ENCODE data around the gene TRPM6.
"Not testable (repeated sequence)": the region's sequence is repeated elsewhere in the genome, so short reads cannot be mapped to it uniquely, and the experiment has no call there.

Gene TRPM6

GRCh38 chr9:74858751-74859414 lies 28.8 kb downstream of the TRPM6 start:
- no peak for DNase-seq

DNA sequence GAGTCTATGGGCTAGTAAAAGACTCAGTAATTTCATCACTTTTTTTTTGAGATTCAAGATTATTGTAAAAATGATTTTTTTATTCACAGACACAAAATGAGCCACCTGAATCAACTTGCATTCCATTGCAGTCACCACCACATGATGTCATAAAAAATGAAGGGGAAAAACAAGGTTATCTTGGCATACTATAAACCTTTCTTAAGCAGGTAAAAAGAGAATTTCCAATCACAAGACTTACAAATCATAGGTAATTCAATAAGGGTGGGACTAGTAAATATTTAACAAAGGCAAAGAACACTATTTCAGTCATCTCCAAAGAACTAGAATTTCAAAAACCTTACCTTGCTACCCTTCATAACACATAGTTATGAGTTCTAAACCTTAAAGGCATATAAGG lies 30.7 kb downstream of the TRPM6 start:
- no peak for DNase-seq

DNA sequence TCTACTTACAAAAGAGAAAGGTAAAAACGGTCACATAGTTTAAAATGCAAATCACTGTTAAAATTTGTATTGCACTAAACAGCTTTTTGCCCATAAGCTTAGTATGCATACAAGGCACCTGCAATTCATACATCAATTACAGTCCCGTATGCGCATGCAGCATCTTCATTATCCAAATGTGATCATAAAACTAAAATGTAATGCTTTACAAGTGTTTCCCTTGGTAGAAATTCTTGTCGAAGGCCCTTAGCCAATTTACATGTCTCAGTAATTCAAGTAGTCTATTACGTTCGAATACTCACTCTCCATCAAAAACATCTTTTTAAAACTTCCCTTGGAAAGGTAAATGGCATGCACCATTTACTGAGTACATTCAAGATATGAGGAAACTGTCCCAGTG lies 32.6 kb downstream of the TRPM6 start:
- no peak for DNase-seq

DNA sequence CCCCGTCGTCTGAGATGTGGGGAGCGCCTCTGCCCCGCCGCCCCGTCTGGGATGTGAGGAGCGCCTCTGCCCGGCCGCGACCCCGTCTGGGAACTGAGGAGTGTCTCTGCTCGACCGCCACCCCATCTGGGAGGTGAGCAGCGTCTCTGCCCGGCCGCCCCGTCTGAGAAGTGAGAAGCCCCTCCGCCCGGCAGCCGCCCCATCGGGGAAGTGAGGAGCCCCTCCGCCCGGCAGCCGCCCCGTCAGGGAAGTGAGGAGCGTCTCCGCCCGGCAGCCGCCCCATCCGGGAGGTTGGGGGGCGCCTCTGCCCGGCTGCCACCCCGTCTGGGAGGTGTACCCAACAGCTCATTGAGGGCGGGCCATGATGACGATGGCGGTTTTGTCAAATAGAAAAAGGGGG lies 34.7 kb downstream of the TRPM6 start:
- DNase-seq, result not testable (repeated sequence)

DNA sequence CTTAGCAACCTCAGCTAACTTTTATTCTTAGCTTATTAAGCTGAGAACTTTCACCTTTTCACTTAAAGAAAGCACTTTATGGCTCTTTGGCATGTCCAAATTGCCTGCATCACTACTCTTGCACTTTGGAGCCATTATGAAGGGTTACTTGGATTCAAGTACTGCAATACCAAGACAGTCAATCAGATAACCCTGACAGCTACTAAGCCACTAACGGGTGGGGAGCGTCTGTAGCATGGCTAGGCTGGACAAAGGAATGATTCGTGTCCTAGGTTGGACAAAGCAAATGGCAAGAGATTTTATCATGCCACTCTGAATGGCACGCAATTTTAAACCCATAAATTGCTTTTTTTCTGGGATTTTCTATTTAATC lies 39.6 kb downstream of the TRPM6 start:
- DNase-seq, result no peak

DNA sequence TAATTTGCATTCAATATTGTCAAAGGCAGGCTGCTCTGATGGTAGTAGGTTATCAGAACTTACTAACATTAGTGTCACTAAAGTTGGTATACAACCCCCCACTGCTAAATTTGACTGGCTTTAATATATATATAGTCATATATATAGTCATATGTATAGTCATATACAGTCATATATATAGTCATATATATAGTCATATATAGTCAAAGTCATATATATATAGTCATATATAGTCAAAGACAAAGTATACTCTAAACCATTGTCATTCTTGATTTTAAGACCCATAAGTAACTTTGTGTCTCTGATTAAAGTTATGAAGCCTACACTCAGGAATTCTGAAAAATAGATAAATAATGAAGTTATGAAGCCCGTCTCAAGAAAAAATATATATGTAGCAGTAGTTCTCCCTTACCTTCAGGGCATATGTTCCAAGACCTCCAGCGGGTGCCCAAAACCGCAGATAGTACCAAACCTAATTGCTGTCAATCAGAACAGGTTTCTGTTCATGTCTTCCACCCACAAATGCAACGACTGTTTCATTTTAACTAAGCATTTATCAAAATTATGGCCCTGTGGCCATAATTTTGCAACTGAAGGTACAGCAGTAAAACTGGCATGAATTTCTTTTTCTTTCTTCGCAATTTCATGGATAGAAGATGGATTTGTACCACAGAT lies 40.1 kb downstream of the TRPM6 start:
- no peak for DNase-seq

DNA sequence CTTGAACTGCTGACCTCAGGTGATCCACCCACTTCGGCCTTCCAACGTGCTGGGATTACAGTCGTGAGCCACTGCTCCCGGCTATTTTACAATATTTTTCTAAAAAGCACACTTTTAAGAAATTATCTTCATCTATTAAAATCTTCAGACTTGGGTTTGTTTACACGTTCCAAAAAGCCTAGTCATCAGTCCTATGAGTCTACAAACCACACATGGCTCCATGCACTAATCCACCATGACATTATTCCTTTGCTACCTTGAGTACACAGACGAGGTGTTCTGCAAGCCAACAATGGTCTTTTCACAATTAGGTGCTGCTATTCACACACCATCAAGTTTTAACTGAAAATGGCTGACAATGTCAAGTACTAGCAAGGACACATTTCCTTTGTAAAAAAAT lies 41.0 kb downstream of the TRPM6 start:
- no peak for DNase-seq

DNA sequence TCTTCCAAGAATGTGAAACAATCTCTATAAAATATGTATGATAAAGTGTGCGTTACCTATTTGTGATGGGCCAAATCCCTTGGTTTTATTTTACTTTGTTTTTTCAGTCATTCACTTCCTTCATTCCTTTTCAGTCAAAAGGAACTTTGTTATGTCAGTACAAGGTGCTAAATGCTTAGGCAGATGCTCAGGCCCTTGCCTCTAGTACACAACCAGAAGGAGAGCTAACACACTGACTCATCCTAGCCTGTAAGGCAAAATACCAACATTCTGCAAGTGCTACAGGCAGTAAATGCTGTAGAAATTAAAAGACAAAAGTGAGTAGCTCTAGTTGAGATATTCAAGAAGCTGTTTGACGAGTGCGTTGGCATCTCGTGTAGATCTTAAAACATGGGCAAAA lies 49.4 kb downstream of the TRPM6 start:
- DNase-seq, result no peak

DNA sequence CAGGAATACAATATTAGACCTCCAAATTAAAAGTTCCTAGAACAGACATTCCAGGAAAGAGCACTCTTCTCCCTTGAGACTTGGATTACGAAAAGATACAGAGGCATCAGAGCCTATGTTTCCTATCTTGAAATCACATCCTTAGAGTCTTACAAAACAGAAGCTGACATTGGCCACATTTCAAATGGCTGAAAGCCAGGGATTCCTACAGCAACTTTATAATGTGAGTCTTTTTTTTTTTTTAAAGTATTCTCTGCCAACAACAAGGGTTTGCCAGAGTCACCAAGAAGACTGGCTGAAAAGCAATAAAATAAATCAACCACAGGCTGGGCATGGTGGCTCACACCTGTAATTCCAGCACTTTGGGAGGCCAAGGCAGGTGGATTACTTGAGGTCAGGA lies 63.1 kb downstream of the TRPM6 start:
- no peak for DNase-seq

GRCh38 chr9:74821636-74822035 lies 66.1 kb downstream of the TRPM6 start:
- no peak for DNase-seq

GRCh38 chr9:74817816-74818215 lies 69.9 kb downstream of the TRPM6 start:
- no peak for DNase-seq

GRCh38 chr9:74817281-74817810 lies 70.4 kb downstream of the TRPM6 start:
- no peak for DNase-seq

GRCh38 chr9:74810200-74810599 lies 77.5 kb downstream of the TRPM6 start:
- DNase-seq, result no peak

- DNase-seq, result no peak
These were observed 83.7 kb downstream of the TRPM6 start for GRCh38 chr9:74804018-74804385.

DNA sequence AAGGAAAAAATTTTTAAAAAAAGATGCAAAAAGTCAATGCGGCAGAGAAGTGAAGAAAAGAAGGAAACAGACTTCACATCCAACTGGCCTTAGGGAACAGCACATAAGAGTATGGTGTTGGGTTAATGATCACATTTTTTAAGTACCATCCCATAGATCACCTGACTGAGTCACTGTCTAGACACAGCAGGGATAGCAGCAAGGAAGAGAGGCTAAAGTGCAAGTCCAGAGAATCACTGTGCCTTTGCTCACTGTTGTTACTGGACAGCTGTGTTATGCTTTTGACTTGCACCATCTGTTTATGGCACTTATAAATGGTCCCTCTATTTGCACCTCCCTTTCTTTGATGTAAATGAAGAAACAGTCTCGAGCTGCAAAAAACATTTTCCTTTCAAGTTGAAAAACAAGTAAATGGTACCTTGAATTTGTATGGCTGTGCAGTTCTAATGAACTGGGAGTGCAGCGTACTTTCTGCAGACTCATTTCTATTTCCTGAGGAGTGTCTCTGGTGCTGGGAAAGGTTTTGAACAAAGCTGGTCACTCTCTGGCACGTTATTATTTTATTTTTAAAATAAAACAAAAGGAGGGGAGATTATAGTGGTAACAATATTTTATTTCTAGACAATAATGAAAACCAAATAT lies 84.2 kb downstream of the TRPM6 start:
- DNase-seq, result no peak

DNA sequence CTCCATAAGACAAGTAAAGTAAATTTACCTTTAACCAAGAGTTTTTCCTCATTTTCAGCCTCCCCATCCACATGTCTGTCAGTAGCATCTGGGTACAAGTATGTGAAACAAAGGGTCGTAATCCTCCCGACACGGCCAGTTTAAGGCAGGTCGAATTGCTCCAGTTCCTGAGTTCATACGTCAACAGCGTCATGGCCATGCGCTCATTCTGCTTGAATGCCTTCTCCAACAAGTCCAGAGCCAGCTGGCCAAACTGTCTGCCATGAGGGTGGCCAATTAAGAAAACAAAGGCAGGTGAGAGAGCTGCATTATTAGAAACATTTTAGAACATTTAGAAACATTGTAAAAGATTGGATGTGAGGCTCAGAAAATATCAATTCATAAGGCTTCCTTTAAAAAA lies 87.5 kb downstream of the TRPM6 start:
- DNase-seq, result no peak

DNA sequence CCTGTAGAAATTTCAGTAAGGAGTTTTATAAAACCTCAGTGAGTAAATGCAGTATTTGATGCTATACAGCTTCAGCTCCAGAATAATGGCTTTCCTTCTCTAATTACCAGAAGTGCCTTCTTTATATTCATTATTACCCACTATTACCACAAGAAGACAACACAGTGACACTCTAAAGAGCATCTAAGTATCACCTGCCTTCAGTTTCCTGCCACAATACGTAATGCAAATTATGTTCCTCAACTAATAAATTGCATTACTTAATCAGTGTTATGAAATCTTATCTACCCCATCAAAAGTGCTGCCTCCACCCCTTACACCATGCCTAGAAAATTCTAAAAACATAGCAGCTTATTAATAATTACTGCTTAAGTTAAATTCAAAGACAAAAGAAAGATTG lies 91.9 kb downstream of the TRPM6 start:
- no peak for DNase-seq

GRCh38 chr9:74795081-74795480 lies 92.6 kb downstream of the TRPM6 start:
- no peak for DNase-seq

DNA sequence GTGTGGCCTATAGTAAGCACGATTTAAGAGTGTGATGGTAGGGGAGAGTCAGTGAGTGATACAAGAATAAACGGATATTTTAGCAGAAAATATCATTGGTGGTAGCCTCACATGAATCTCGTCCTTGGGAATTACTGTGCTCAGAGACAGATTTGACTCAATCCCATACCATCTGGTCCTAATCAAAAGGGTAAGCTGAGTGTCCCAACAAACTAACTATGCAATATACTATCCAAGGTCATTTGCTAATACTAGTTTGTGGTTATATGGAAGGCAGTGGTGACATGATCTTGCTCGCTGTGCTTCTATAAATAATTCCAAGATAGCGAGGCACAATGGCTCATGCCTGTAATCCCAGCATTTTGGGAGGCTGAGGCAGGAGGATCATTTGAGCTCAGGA lies 103.2 kb downstream of the TRPM6 start:
- no peak for DNase-seq

DNA sequence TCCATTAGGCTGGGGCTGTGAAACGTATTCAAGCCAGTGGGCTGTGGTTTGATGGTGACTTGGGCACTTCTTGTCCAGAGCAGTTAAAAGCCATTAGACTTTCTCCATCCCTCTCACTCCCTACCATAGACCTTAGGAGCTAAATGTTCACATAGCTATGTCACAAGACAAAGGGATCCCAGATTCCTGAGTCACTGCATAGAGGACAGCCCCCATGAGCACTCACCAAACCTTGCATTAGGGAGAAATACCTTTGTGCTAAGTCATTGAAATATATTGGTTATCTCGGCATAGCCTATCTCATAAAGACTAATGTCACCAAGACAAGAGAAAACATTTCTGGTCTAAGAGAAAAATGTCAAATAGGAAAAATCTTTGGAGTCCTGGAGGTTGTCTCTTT lies 104.3 kb downstream of the TRPM6 start:
- no peak for DNase-seq

DNA sequence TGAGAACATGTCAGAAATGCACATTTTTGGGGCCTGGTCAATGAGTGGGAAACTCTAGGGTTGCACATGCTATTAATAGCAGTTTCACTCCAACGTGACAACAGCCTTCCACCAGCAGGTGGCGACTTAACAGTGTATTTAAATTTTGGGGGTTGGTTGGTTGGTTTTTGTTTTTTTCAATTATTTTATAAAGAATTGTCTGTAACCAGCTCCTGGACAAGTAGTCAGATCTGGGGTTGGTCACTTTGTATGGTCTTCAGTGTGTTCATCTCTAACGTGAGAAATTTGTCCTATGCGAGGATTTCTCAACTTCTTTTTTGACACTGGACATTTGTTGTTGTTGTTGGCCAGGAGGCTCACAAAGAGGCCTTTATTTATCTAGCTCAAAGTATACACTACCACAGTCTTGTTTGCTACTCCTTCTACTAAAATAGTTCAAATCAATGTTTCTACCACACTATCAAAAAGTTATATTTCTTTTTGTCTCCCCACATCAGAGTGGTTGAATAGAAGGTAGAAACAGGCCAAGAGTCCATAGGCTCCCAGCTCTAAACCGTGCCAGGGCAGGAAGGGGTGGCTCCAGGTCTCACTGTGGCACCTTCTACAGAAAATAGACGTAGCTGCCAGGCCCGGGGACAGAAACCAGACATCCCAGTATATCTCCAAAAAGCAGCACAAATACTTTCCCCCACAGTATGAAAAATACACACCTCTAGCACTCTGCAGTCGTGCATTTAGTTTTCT lies 110.4 kb downstream of the TRPM6 start:
- DNase-seq, result peak; percentile 11 to 45 (median 34)

DNA sequence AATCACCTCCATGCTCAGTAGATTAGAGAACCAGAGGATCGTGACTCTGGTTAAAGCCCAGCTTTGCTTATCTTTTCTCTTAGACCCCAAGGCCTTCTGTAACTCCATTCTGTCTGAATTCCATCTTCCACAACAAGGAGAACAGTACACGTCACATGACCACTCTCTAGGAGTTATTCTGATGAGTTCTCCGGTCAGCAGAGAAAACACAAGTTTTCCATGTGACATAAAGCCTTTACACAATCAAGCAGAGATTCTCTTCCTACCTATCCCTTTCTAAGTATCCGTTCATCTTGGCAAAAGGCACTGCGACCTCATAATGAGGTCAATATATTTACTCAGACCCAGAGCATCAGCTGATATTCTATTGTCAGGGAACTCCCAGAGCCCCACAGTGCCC lies 112.3 kb downstream of the TRPM6 start:
- DNase-seq, result no peak

DNA sequence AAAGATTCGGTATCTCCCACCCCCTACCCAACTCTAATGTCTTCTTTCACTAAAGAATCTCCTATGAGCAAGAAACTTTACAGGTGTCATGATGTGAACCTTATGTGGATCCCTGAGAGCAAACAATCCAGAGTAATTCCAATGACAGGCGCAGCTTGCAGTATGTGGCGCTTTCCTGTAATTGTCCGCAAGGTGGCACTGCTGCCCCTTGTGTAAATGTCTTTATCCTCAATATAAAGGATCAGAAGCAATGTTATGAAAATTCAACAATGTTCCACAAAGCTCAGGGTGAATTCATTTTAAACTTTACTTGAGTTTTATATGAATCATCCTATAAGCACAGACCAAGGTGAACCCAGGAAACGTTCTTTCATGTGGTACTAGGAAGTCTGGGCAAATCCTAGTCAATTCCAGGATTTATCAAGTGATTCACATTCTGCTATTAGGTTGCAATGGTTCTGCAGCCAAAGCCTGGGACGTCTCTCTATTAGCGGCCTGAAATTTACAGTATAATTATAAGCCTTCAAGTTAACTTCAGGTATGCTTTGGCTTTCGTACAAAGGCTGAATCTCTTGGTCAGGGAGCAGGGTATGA lies 113.7 kb downstream of the TRPM6 start:
- peak; percentile 28 to 50 (median 32) for DNase-seq

Data from activated CD4-positive, CD25-positive, alpha-beta regulatory T cell (primary cell).